ENCODE data around the gene ADAM19. TPM values are rescaled to one million over a fixed set of nuclear protein-coding genes. Genes with fewer than 3 reads are reported as not detected.

Gene ADAM19
- total and polyA plus RNA-seq, 2 experiments from 2014 or later: 9.1 to 13.2 TPM

DNA sequence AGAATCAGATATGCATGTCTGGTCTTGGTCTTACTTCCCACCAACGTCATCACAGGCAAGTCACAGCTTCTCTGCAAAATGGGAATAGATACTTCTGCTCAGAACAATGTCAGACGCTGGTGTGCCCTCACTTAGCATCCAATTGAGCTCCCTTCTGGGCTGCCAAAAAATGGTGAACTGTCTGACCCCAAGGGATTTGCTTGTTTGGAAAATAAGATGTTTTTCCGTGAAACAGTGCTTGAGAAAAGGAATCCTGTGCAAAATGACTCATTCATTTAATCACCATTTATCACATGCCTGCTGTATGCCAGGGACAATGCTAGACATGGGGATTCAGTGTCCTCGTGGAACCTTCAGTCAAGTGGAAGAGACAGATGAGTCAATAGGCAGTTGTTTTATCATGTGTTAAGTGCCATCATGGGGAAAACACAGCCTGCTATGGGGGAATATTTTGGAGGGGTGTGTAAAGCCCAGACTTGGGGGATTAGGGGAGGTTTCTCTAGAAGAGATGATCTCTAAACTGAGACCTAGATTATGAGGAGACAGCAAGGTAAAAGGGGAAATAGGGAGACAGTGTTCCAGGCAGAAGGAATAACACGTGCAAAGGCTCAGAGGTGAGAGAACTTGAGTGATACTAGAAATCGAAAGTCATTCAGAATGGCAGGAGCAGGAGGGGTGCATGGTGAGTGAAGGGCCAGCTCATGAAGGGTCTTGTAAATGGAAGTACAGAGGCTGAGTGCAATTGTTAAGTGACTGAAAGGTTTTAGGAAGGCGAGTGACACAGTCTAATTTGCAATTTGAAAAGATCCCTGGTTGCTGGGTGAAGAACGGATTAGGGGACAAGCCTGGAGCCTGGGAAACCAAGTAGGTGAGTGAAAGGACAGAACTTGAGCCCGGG is 111.7 kb downstream of the ADAM19 start (continued):
- TF ChIP-seq, protein P1, sequence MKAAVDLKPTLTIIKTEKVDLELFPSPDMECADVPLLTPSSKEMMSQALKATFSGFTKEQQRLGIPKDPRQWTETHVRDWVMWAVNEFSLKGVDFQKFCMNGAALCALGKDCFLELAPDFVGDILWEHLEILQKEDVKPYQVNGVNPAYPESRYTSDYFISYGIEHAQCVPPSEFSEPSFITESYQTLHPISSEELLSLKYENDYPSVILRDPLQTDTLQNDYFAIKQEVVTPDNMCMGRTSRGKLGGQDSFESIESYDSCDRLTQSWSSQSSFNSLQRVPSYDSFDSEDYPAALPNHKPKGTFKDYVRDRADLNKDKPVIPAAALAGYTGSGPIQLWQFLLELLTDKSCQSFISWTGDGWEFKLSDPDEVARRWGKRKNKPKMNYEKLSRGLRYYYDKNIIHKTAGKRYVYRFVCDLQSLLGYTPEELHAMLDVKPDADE (IDR thresholded peaks at IDR 0.05): no peak
- TF ChIP-seq, protein P2, sequence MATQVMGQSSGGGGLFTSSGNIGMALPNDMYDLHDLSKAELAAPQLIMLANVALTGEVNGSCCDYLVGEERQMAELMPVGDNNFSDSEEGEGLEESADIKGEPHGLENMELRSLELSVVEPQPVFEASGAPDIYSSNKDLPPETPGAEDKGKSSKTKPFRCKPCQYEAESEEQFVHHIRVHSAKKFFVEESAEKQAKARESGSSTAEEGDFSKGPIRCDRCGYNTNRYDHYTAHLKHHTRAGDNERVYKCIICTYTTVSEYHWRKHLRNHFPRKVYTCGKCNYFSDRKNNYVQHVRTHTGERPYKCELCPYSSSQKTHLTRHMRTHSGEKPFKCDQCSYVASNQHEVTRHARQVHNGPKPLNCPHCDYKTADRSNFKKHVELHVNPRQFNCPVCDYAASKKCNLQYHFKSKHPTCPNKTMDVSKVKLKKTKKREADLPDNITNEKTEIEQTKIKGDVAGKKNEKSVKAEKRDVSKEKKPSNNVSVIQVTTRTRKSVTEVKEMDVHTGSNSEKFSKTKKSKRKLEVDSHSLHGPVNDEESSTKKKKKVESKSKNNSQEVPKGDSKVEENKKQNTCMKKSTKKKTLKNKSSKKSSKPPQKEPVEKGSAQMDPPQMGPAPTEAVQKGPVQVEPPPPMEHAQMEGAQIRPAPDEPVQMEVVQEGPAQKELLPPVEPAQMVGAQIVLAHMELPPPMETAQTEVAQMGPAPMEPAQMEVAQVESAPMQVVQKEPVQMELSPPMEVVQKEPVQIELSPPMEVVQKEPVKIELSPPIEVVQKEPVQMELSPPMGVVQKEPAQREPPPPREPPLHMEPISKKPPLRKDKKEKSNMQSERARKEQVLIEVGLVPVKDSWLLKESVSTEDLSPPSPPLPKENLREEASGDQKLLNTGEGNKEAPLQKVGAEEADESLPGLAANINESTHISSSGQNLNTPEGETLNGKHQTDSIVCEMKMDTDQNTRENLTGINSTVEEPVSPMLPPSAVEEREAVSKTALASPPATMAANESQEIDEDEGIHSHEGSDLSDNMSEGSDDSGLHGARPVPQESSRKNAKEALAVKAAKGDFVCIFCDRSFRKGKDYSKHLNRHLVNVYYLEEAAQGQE (IDR thresholded peaks at IDR 0.05; ENCODE audit: unreplicated experiment): no peak

DNA sequence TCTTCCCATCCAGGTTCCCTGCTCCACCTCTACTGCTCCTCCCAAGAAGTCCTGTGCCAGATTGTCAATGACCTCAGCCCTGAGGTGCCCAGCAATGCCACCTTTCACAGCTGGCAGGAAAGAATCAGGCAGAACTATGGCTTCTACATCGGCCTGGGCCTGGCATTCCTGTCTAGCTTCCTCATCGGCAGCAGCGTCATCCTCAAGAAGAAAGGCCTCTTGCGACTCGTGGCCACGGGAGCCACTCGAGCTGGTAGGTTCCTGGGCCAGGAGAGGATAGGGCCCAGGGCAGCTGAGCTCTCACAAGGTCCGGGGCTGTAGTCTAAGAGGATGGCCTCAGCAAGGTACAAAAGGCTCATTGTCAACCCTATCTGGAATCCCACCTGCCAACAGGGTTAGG is 112.5 kb downstream of the ADAM19 start:
- DNase-seq (ENCODE audit: low spot score): no peak
- Histone ChIP-seq H3K9me2 (ENCODE audit: insufficient read depth) (no peaks in the 10 kb centered on the region), H3K4me2 (no peak overlapping the region), H3K27me3 (ENCODE audit: insufficient read depth) (peaks cover 48% of the 10 kb centered on the region), H3K27ac (ENCODE audit: low read depth) (no peak overlapping the region), H3K79me2 (replicated peaks; ENCODE audit: insufficient read depth) (no peaks in the 10 kb centered on the region), H3K4me1 (ENCODE audit: insufficient read depth) (peaks cover 23% of the 10 kb centered on the region), H3K36me3 (ENCODE audit: insufficient read depth) (no peaks in the 10 kb centered on the region), H2AFZ (no peak overlapping the region), H3F3A (replicated peaks; ENCODE audit: low read depth) (no peaks in the 10 kb centered on the region), H4K20me1 (replicated peaks; ENCODE audit: insufficient read depth) (no peaks in the 10 kb centered on the region), H3K4me3 (no peak overlapping the region)
- no peak for ATAC-seq
- Mint-ChIP-seq H3K27ac (no peak overlapping the region), H3K9me3 (no peaks in the 10 kb centered on the region), H3K27me3 (ENCODE audit: insufficient read depth, low read depth, poor library complexity) (peaks cover 26% of the 10 kb centered on the region), H3K4me3 (no peak overlapping the region), H3K4me1 (peaks cover 26% of the 10 kb centered on the region), H3K36me3 (ENCODE audit: low read depth) (no peaks in the 10 kb centered on the region)
- TF ChIP-seq, protein P1 (IDR thresholded peaks at IDR 0.05): no peak

DNA sequence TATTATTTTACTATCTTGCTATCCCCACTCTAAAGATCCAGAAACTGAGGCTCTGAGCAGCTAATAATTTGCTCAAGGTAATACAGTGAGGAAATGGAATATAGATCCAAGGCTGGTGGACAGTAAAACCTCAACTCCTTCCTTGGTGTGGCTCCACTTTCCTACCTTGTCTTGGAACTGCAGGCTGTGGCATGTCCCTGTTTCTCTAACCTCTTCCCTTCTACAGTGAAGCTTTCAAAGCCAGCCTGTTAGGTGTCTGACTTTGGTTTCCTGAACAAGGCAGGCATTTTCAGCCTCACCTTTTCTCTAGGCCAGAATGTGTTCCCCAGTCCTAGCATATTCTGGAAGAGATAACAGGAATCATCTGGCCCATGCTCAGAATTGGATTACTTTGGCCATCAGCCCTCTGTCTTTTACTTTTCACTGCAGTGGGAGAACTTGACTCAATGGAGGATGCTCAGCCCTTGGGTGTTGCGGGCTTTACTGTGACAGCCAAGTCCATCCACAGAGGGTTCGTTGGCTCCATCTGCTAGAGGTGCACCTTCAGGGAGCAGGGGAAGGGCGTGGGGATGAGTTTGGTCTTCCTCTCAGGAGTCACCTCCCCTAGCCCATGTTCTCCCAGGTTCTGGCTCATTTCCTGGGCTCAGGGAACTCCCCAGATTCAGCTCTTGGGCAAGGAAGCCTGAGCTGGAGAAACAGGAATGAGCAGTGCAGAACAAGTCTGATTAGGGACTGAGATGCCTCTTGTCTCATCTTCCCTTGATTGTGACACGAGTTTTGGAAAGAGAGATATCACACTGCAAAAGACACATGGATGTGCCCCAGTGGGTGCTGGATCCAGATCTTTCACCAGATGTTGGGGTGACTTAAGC is 114.4 kb downstream of the ADAM19 start:
- Mint-ChIP-seq H3K4me3 (peak overlapping the region; percentile 77), H3K27ac (no peak overlapping the region), H3K9me3 (no peaks in the 10 kb centered on the region), H3K27me3 (ENCODE audit: insufficient read depth, low read depth, poor library complexity) (peaks cover 26% of the 10 kb centered on the region), H3K4me1 (peaks cover 28% of the 10 kb centered on the region), H3K36me3 (ENCODE audit: low read depth) (no peaks in the 10 kb centered on the region)
- Histone ChIP-seq H3F3A (replicated peaks; ENCODE audit: low read depth) (no peaks in the 10 kb centered on the region), H3K36me3 (ENCODE audit: insufficient read depth) (no peaks in the 10 kb centered on the region), H3K27ac (ENCODE audit: low read depth) (no peak overlapping the region), H3K79me2 (replicated peaks; ENCODE audit: insufficient read depth) (no peaks in the 10 kb centered on the region), H2AFZ (no peak overlapping the region), H4K20me1 (replicated peaks; ENCODE audit: insufficient read depth) (no peaks in the 10 kb centered on the region), H3K4me1 (ENCODE audit: insufficient read depth) (peaks cover 26% of the 10 kb centered on the region), H3K4me2 (peak overlapping the region; percentile 88; the same call in 1 of the 2 replicates), H3K27me3 (ENCODE audit: insufficient read depth) (peaks cover 48% of the 10 kb centered on the region), H3K4me3 (peak overlapping the region; percentile 84), H3K9me2 (ENCODE audit: insufficient read depth) (no peaks in the 10 kb centered on the region)
- no peak for ATAC-seq
- no peak for DNase-seq (ENCODE audit: low spot score)
- TF ChIP-seq, protein P2 (IDR thresholded peaks at IDR 0.05; ENCODE audit: unreplicated experiment): no peak
- TF ChIP-seq CREB1 (CRISPR knock-in tag; IDR thresholded peaks at IDR 0.05; ENCODE audit: low read depth) (no peak), STAT1 (IDR thresholded peaks at IDR 0.05; ENCODE audit: unreplicated experiment) (no peak)
- TF ChIP-seq, protein P1 (IDR thresholded peaks at IDR 0.05): no peak

All from GM23338 (cell line).